Ishikawa (cell line): ENCODE results near the gene ZGPAT.
A peak's percentile ranks its signal among the peaks of the same experiment; 100 is the strongest.

ENCODE experiments used
- CEBPB ChIP-seq: IDR thresholded peaks from 2 replicates; pipeline ENCODE4 v1.6.1; 2012
- CREB1 ChIP-seq: IDR thresholded peaks from 2 replicates; pipeline ENCODE4 v1.6.1; 2012; ENCODE audit warnings: low read depth
- EGR1 ChIP-seq: IDR thresholded peaks from 2 replicates; pipeline ENCODE4 v1.6.1; 2012
- EP300 ChIP-seq: IDR thresholded peaks from 2 replicates; pipeline ENCODE4 v1.6.1; 2012; ENCODE audit warnings: borderline replicate concordance
- FOXM1 ChIP-seq: IDR thresholded peaks from 2 replicates; pipeline ENCODE4 v1.6.1; 2012; ENCODE audit warnings: low read depth, borderline replicate concordance
- MAX ChIP-seq: IDR thresholded peaks from 2 replicates; pipeline ENCODE4 v1.6.1; 2012
- NFIC ChIP-seq: IDR thresholded peaks from 2 replicates; pipeline ENCODE4 v1.6.1; 2012
- RAD21 ChIP-seq: IDR thresholded peaks from 2 replicates; pipeline ENCODE4 v1.6.1; 2012; ENCODE audit warnings: low read depth
- REST ChIP-seq: IDR thresholded peaks from 2 replicates; pipeline ENCODE4 v1.6.1; 2012; ENCODE audit warnings: low read depth, mild to moderate bottlenecking
- TAF1 ChIP-seq: IDR thresholded peaks from 2 replicates; pipeline ENCODE4 v1.6.1; 2012; ENCODE audit warnings: low read depth, mild to moderate bottlenecking
- TCF12 ChIP-seq: IDR thresholded peaks from 2 replicates; pipeline ENCODE4 v1.6.1; 2012; ENCODE audit warnings: low read depth
- TEAD4 ChIP-seq: IDR thresholded peaks from 2 replicates; pipeline ENCODE4 v1.6.1; 2012
- USF1 ChIP-seq: IDR thresholded peaks from 2 replicates; pipeline ENCODE4 v1.6.1; 2012
- YY1 ChIP-seq: IDR thresholded peaks from 2 replicates; pipeline ENCODE4 v1.6.1; 2012; ENCODE audit warnings: low read depth
- ZBTB7A ChIP-seq: IDR thresholded peaks from 2 replicates; pipeline ENCODE4 v1.6.1; 2012; ENCODE audit warnings: low read depth

Gene ZGPAT, protein sequence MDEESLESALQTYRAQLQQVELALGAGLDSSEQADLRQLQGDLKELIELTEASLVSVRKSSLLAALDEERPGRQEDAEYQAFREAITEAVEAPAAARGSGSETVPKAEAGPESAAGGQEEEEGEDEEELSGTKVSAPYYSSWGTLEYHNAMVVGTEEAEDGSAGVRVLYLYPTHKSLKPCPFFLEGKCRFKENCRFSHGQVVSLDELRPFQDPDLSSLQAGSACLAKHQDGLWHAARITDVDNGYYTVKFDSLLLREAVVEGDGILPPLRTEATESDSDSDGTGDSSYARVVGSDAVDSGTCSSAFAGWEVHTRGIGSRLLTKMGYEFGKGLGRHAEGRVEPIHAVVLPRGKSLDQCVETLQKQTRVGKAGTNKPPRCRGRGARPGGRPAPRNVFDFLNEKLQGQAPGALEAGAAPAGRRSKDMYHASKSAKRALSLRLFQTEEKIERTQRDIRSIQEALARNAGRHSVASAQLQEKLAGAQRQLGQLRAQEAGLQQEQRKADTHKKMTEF

GRCh38 chr20:63707558-63708300, at the start of gene ZGPAT, which contains the start of gene ARFRP1:
TSS of gene ZGPAT (plus strand) at chr20:63708039. CDS start at chr20:63708581, 542 bp downstream.
TSS of gene ARFRP1 (minus strand) at chr20:63707976. CDS start at chr20:63707091, 885 bp downstream.
- TF ChIP-seq REST = no peak
- TF ChIP-seq ZBTB7A = peak; percentile 70; the same call in 1 of the 2 replicates
- peak; percentile 53; the same call in 1 of the 2 replicates for TF ChIP-seq TAF1
- TF ChIP-seq EP300 = peak; percentile 31; the same call in 1 of the 2 replicates
- TF ChIP-seq MAX = peak; percentile 84
- peak; percentile 85 for TF ChIP-seq EGR1
- peak; percentile 76 for TF ChIP-seq TCF12
- TF ChIP-seq RAD21 = no peak
- peak; percentile 50 for TF ChIP-seq USF1
- peak; percentile 15; the same call in 1 of the 2 replicates for TF ChIP-seq NFIC
- peak; percentile 41; the same call in 1 of the 2 replicates for TF ChIP-seq TEAD4
- TF ChIP-seq YY1 = peak; percentile 67
- no peak; the same call in 1 of the 2 replicates for TF ChIP-seq CEBPB

GRCh38 chr20:63658749-63659187, 49.1 kb upstream of the ZGPAT start:
- TF ChIP-seq ZBTB7A (peak; percentile 69; the same call in 1 of the 2 replicates), RAD21 (no peak), YY1 (no peak)

DNA sequence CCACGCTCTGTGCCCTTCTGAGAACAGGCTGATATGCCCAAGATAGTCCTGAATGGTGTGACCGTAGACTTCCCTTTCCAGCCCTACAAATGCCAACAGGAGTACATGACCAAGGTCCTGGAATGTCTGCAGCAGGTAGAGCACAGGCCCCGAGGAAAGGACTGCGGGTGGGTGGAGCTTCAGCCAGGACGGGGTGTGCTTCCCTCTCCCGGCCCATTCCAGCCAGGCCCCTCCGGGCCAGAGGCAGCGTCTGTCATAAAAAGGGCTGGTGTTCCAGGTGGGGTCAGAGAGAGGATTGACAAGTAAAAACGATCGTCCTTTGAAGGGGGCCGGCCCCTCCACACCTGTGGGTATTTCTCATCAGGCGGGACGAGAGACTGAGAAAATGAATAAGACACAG, 48.5 kb upstream of the ZGPAT start:
- TF ChIP-seq TAF1 = no peak
- no peak for TF ChIP-seq YY1
- no peak for TF ChIP-seq RAD21
- TF ChIP-seq EP300 = no peak
- TF ChIP-seq TEAD4 = no peak
- TF ChIP-seq FOXM1 = no peak
- no peak for TF ChIP-seq CEBPB
- TF ChIP-seq EGR1 = no peak
- no peak for TF ChIP-seq REST

GRCh38 chr20:63660622-63661021, 47.2 kb upstream of the ZGPAT start:
- no peak for TF ChIP-seq EP300
- TF ChIP-seq REST = no peak
- no peak for TF ChIP-seq EGR1
- no peak for TF ChIP-seq USF1
- TF ChIP-seq TEAD4 = no peak
- no peak for TF ChIP-seq FOXM1
- no peak for TF ChIP-seq CREB1
- TF ChIP-seq TAF1 = no peak
- TF ChIP-seq YY1 = no peak
- TF ChIP-seq CEBPB = no peak
- TF ChIP-seq NFIC = no peak
- no peak for TF ChIP-seq MAX
- no peak for TF ChIP-seq RAD21
- no peak for TF ChIP-seq TCF12
- TF ChIP-seq ZBTB7A = no peak
